Measurements from ENCODE around the gene LPP.

Gene LPP

DNA sequence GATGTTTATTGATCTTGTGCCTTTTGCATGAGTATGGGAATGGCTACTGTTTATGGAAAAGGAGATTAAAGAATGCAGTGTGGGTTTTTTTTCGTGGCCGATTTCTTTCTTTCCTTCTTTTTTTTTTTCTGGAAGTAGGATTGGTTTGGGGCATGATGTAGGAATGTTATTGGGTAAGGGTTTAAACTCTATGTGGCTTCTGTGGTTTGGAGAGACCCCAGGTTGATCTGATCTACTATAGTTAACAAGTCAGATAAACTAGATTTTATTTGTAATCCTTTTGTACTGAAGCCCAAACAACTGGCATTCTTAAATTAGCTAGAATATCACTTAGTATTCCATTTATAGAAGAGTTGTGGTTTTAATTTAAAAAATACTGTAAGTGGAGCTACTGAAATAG is 304.8 kb downstream of the LPP start:
- no peak overlapping the region for H3K4me2 ChIP-seq (ENCODE audit: low read length)
- H3K36me3 ChIP-seq (ENCODE audit: insufficient read depth, low read length) = no peaks in the 10 kb centered on the region
- H3K9ac ChIP-seq (ENCODE audit: low read length) = no peak overlapping the region
- TF ChIP-seq EZH2 (IDR thresholded peaks at IDR 0.05; ENCODE audit: borderline replicate concordance, low read length) = no peak
- TF ChIP-seq, protein P1, sequence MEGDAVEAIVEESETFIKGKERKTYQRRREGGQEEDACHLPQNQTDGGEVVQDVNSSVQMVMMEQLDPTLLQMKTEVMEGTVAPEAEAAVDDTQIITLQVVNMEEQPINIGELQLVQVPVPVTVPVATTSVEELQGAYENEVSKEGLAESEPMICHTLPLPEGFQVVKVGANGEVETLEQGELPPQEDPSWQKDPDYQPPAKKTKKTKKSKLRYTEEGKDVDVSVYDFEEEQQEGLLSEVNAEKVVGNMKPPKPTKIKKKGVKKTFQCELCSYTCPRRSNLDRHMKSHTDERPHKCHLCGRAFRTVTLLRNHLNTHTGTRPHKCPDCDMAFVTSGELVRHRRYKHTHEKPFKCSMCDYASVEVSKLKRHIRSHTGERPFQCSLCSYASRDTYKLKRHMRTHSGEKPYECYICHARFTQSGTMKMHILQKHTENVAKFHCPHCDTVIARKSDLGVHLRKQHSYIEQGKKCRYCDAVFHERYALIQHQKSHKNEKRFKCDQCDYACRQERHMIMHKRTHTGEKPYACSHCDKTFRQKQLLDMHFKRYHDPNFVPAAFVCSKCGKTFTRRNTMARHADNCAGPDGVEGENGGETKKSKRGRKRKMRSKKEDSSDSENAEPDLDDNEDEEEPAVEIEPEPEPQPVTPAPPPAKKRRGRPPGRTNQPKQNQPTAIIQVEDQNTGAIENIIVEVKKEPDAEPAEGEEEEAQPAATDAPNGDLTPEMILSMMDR (IDR thresholded peaks at IDR 0.05; ENCODE audit: low read length) = no peak
- no peak overlapping the region for H3K4me3 ChIP-seq (ENCODE audit: low read depth, low read length, poor library complexity, severe bottlenecking)
- no peaks in the 10 kb centered on the region for H3K27me3 ChIP-seq (ENCODE audit: insufficient read depth, low read length)
- H3K4me1 ChIP-seq (ENCODE audit: insufficient read depth, low read length, severe bottlenecking) = peaks cover 3% of the 10 kb centered on the region
- H3K27ac ChIP-seq (ENCODE audit: low read depth, low read length, poor library complexity, severe bottlenecking) = no peak overlapping the region
- H2AFZ ChIP-seq (ENCODE audit: low read length) = no peak overlapping the region
- H3K79me2 ChIP-seq (ENCODE audit: insufficient read depth, low read length) = no peaks in the 10 kb centered on the region
- no peaks in the 10 kb centered on the region for H4K20me1 ChIP-seq (ENCODE audit: insufficient read depth, low read length)
- no peaks in the 10 kb centered on the region for H3K9me2 ChIP-seq (ENCODE audit: low read depth, low read length)
- no peaks in the 10 kb centered on the region for H3K9me3 ChIP-seq (ENCODE audit: low read length)
- no peaks in the 10 kb centered on the region for H3F3A ChIP-seq (ENCODE audit: insufficient read depth, low read length)

DNA sequence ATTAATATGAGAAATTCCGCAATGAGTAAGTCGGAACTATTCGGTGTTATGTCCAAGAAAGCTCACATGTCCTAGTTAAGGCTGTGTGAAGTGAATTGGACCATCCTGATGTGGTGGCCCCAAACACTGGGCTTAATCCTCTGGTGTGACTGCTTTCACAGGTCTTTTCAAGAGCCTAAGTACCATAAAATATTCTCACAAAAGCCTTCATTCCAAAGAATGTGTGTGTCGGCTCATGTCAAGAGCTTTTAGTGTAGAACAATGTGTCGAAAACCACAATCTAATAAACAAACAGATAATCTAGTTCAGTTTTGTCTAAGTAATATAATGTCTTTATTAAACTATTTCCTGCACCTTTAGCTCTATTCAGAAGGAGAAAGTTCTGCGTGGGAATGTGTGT is 311.4 kb downstream of the LPP start:
- no peaks in the 10 kb centered on the region for H3K9me2 ChIP-seq (ENCODE audit: low read depth, low read length)
- H3K36me3 ChIP-seq (ENCODE audit: insufficient read depth, low read length) = no peaks in the 10 kb centered on the region
- no peaks in the 10 kb centered on the region for H3K4me1 ChIP-seq (ENCODE audit: insufficient read depth, low read length, severe bottlenecking)
- H3K27me3 ChIP-seq (ENCODE audit: insufficient read depth, low read length) = no peaks in the 10 kb centered on the region
- no peak overlapping the region for H3K9ac ChIP-seq (ENCODE audit: low read length)
- H3K4me3 ChIP-seq (ENCODE audit: low read depth, low read length, poor library complexity, severe bottlenecking) = no peak overlapping the region
- TF ChIP-seq, protein P1 (IDR thresholded peaks at IDR 0.05; ENCODE audit: low read length) = no peak
- TF ChIP-seq EZH2 (IDR thresholded peaks at IDR 0.05; ENCODE audit: borderline replicate concordance, low read length) = no peak
- H3K9me3 ChIP-seq (ENCODE audit: low read length) = no peaks in the 10 kb centered on the region
- H3K79me2 ChIP-seq (ENCODE audit: insufficient read depth, low read length) = no peaks in the 10 kb centered on the region
- no peaks in the 10 kb centered on the region for H3F3A ChIP-seq (ENCODE audit: insufficient read depth, low read length)
- no peak overlapping the region for H3K27ac ChIP-seq (ENCODE audit: low read depth, low read length, poor library complexity, severe bottlenecking)
- H4K20me1 ChIP-seq (ENCODE audit: insufficient read depth, low read length) = no peaks in the 10 kb centered on the region
- H3K4me2 ChIP-seq (ENCODE audit: low read length) = no peak overlapping the region
- H2AFZ ChIP-seq (ENCODE audit: low read length) = no peak overlapping the region

DNA sequence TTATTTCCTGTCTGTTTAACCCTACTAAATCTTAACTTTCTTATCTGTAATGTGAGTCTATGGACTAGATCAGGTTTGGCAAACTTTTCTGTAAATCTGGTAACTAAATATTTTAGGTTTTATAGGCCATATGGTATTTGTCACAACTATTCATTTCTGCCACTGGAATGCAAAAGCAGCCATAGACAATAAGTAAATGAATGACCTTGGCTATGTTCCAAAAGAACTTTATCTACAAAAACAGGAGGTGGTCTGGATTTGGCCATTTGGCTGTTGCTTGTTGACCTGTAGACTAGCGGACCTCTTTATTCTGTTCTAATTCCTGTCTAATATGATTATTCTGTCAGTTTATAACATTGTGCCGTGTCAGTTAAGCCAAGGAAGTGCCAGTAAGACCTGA is 314.2 kb downstream of the LPP start:
- H3K9me3 ChIP-seq (ENCODE audit: low read length) = no peaks in the 10 kb centered on the region
- no peaks in the 10 kb centered on the region for H3K79me2 ChIP-seq (ENCODE audit: insufficient read depth, low read length)
- no peaks in the 10 kb centered on the region for H3K4me1 ChIP-seq (ENCODE audit: insufficient read depth, low read length, severe bottlenecking)
- H3K27me3 ChIP-seq (ENCODE audit: insufficient read depth, low read length) = no peaks in the 10 kb centered on the region
- H3F3A ChIP-seq (ENCODE audit: insufficient read depth, low read length) = no peaks in the 10 kb centered on the region
- H3K9me2 ChIP-seq (ENCODE audit: low read depth, low read length) = no peaks in the 10 kb centered on the region
- no peak overlapping the region for H2AFZ ChIP-seq (ENCODE audit: low read length)
- TF ChIP-seq, protein P1 (IDR thresholded peaks at IDR 0.05; ENCODE audit: low read length) = no peak
- no peak for TF ChIP-seq EZH2 (IDR thresholded peaks at IDR 0.05; ENCODE audit: borderline replicate concordance, low read length)
- no peak overlapping the region for H3K4me3 ChIP-seq (ENCODE audit: low read depth, low read length, poor library complexity, severe bottlenecking)
- no peak overlapping the region for H3K27ac ChIP-seq (ENCODE audit: low read depth, low read length, poor library complexity, severe bottlenecking)
- H4K20me1 ChIP-seq (ENCODE audit: insufficient read depth, low read length) = no peaks in the 10 kb centered on the region
- no peak overlapping the region for H3K4me2 ChIP-seq (ENCODE audit: low read length)
- no peak overlapping the region for H3K9ac ChIP-seq (ENCODE audit: low read length)
- H3K36me3 ChIP-seq (ENCODE audit: insufficient read depth, low read length) = no peaks in the 10 kb centered on the region
